CD14-positive monocyte (primary cell): ENCODE results near the gene NUFIP2. TPM values are rescaled to one million over a fixed set of nuclear protein-coding genes. Genes with fewer than 3 reads are reported as not detected.

Source experiments
- DNase-seq, 3 donors: peaks; one replicate each; pipeline ENCODE4 v3.0.0-alpha.2; 2011 to 2022
- H2AFZ ChIP-seq: 2 replicates; pipeline ENCODE4 v1.6.0; 2012; ENCODE audit warnings: mild to moderate bottlenecking, low read depth, low read length, inconsistent platforms; ENCODE audit not compliant: insufficient read depth, poor library complexity, severe bottlenecking
- H3K27ac ChIP-seq, 2 donors: 1 replicate in 1 of 2; 2 replicates in 1 of 2; pipeline ENCODE4 v1.5.1; 2012 to 2013; ENCODE audit warnings: low read length in 2 of 2, control low read depth in 1 of 2, inconsistent platforms in 1 of 2, low read depth in 1 of 2, mild to moderate bottlenecking in 1 of 2
- H3K27me3 ChIP-seq, 2 donors: one replicate each; pipeline versions ENCODE4 v1.6.0 to v1.6.1; 2011 to 2013; ENCODE audit warnings: low read length in 2 of 2; ENCODE audit not compliant: control insufficient read depth in 2 of 2, insufficient read depth in 2 of 2
- H3K36me3 ChIP-seq, 2 donors: replicated peaks in 1 of 2; 1 replicate in 1 of 2; 2 replicates in 1 of 2; pipeline versions ENCODE4 v1.5.1 to v1.6.1; 2012 to 2013; ENCODE audit warnings: low read length in 2 of 2, control low read depth in 1 of 2, inconsistent platforms in 1 of 2, mild to moderate bottlenecking in 1 of 2; ENCODE audit not compliant: insufficient read depth in 2 of 2, control insufficient read depth in 1 of 2
- H3K4me1 ChIP-seq, 2 donors: 1 replicate in 1 of 2; 2 replicates in 1 of 2; pipeline versions ENCODE4 v1.5.1 to v1.6.1; 2012 to 2013; ENCODE audit warnings: low read length in 2 of 2, control low read depth in 1 of 2, inconsistent platforms in 1 of 2, mild to moderate bottlenecking in 1 of 2, moderate library complexity in 1 of 2; ENCODE audit not compliant: insufficient read depth in 2 of 2, control insufficient read depth in 1 of 2
- H3K4me2 ChIP-seq: replicated peaks from 2 replicates; pipeline ENCODE3; 2012; ENCODE audit warnings: low read length, moderate library complexity, mild to moderate bottlenecking; ENCODE audit not compliant: poor library complexity, severe bottlenecking; ENCODE audit errors: extremely low read depth
- H3K4me3 ChIP-seq, 3 experiments: fragments of 200-600 bp in 1 of 3; sonication (generic) in 1 of 3; replicated peaks in 1 of 3; 1 replicate in 2 of 3; 2 replicates in 1 of 3; pipeline ENCODE4 v1.5.1; 2011 to 2013; ENCODE audit warnings: low read length in 3 of 3, mild to moderate bottlenecking in 3 of 3, control low read depth in 2 of 3, low read depth in 2 of 3, inconsistent platforms in 1 of 3, moderate library complexity in 1 of 3
- H3K79me2 ChIP-seq: 2 replicates; pipeline ENCODE4 v1.6.0; 2012; ENCODE audit warnings: mild to moderate bottlenecking, control low read depth, inconsistent platforms, low read length, moderate library complexity; ENCODE audit not compliant: insufficient read depth
- H3K9ac ChIP-seq: 2 replicates; pipeline ENCODE4 v1.6.0; 2017; ENCODE audit warnings: low read length, mild to moderate bottlenecking; ENCODE audit not compliant: insufficient read depth, poor library complexity, severe bottlenecking
- H3K9me3 ChIP-seq, 2 donors: replicated peaks in 1 of 2; 1 replicate in 1 of 2; 2 replicates in 1 of 2; pipeline versions ENCODE4 v1.5.1 to v1.6.1; 2012 to 2013; ENCODE audit warnings: low read length in 2 of 2, control low read depth in 1 of 2; ENCODE audit not compliant: control insufficient read depth in 1 of 2, insufficient read depth in 1 of 2
- H4K20me1 ChIP-seq: 2 replicates; pipeline ENCODE4 v1.6.0; 2012; ENCODE audit warnings: mild to moderate bottlenecking, low read length, control low read depth, moderate library complexity; ENCODE audit not compliant: insufficient read depth
- H3K27ac Mint-ChIP-seq, 7 donors: one replicate each; pipeline ENCODE4 v1.8.0; 2020; ENCODE audit warnings: mild to moderate bottlenecking in 7 of 7, mixed read lengths in 7 of 7, moderate library complexity in 6 of 7, inconsistent platforms in 2 of 7
- H3K27me3 Mint-ChIP-seq, 3 donors: one replicate each; pipeline ENCODE4 v1.8.0; 2021 to 2022; ENCODE audit warnings: low read depth in 3 of 3, mild to moderate bottlenecking in 3 of 3, mixed read lengths in 3 of 3, moderate library complexity in 3 of 3, inconsistent platforms in 1 of 3
- H3K36me3 Mint-ChIP-seq, 2 donors: one replicate each; pipeline ENCODE4 v1.8.0; 2020; ENCODE audit warnings: mixed read lengths in 2 of 2, inconsistent platforms in 1 of 2, mild to moderate bottlenecking in 1 of 2
- H3K4me1 Mint-ChIP-seq: one replicate; pipeline ENCODE4 v1.8.0; 2020; ENCODE audit warnings: mild to moderate bottlenecking, mixed read lengths
- H3K4me3 Mint-ChIP-seq, 2 donors: one replicate each; pipeline ENCODE4 v1.8.0; 2020; ENCODE audit warnings: mild to moderate bottlenecking in 2 of 2, mixed read lengths in 2 of 2, moderate library complexity in 1 of 2
- H3K9me3 Mint-ChIP-seq, 7 donors: one replicate each; pipeline ENCODE4 v1.8.0; 2020 to 2022; ENCODE audit warnings: mixed read lengths in 7 of 7, mild to moderate bottlenecking in 6 of 7, moderate library complexity in 6 of 7, inconsistent platforms in 2 of 7
- WGBS: methylation state at CpG from one replicate; pipeline ENCODE4 v1.1.5; 2013; ENCODE audit warnings: missing lambda C conversion rate; ENCODE audit not compliant: insufficient coverage; 5-methylcytosine and 5-hydroxymethylcytosine counted together
- intact Hi-C, 2 donors: fragments of 100-400 bp; cut with micrococcal nuclease; formaldehyde crosslinking; loops; one replicate each; pipeline versions ENCODE4 v1.15.0 to v1.15.1; 2023
- polyA plus RNA-seq, 3 donors: library from polyadenylated mRNA; depleted of rRNA in 1 of 3; unstranded in 2 of 3; stranded (reverse) in 1 of 3; fragments of 300-500 nt in 2 of 3; fragments of >200 nt in 1 of 3; fragmentation: Illumina TruSeq in 2 of 3; gene quantifications; 1 replicate in 2 of 3; 2 replicates in 1 of 3; pipeline ENCODE4 v1.2.3, GENCODE V29; 2012 to 2021
- TF ChIP-seq, protein P1 (sequence below): fragments of 200-600 bp; IDR thresholded peaks from one replicate; pipeline ENCODE4 v1.8.0; 2022; ENCODE audit warnings: antibody characterized with exemption, mild to moderate bottlenecking

NUFIP2 gene
- polyA plus RNA-seq, 3 donors = 8.7 to 25.1 (median 13.7) TPM

- Mint-ChIP-seq H3K27me3 (peaks cover 0 to 1% (median 0%) of the 10 kb centered on the region in 3 donors), H3K36me3 (no peaks in the 10 kb centered on the region), H3K9me3 (peaks cover 0 to 2% (median 0%) of the 10 kb centered on the region in 7 donors), H3K4me1 (peaks cover 44% of the 10 kb centered on the region), H3K4me3 (no peak overlapping the region), H3K27ac (peak overlapping the region; percentile 79 to 92 (median 87))
- peak; percentile 34 to 77 (median 34) for DNase-seq
- 80% methylated on average over 3 of the region's 5 CpGs for WGBS
- no peak overlapping the region for H3K9ac ChIP-seq
- H3K4me3 ChIP-seq = no peak overlapping the region
- no peaks in the 10 kb centered on the region for H3K36me3 ChIP-seq
- H3K27me3 ChIP-seq = no peaks in the 10 kb centered on the region
- peaks cover 31 to 32% of the 10 kb centered on the region in 2 donors for H3K4me1 ChIP-seq
- H2AFZ ChIP-seq = peak overlapping the region; percentile 56
- intact Hi-C loops = no loop called here
- TF ChIP-seq, protein P1, sequence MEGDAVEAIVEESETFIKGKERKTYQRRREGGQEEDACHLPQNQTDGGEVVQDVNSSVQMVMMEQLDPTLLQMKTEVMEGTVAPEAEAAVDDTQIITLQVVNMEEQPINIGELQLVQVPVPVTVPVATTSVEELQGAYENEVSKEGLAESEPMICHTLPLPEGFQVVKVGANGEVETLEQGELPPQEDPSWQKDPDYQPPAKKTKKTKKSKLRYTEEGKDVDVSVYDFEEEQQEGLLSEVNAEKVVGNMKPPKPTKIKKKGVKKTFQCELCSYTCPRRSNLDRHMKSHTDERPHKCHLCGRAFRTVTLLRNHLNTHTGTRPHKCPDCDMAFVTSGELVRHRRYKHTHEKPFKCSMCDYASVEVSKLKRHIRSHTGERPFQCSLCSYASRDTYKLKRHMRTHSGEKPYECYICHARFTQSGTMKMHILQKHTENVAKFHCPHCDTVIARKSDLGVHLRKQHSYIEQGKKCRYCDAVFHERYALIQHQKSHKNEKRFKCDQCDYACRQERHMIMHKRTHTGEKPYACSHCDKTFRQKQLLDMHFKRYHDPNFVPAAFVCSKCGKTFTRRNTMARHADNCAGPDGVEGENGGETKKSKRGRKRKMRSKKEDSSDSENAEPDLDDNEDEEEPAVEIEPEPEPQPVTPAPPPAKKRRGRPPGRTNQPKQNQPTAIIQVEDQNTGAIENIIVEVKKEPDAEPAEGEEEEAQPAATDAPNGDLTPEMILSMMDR = no peak
- no peaks in the 10 kb centered on the region for H4K20me1 ChIP-seq
- H3K27ac ChIP-seq = peak overlapping the region; percentile 43 to 76
- no peaks in the 10 kb centered on the region for H3K79me2 ChIP-seq
- H3K9me3 ChIP-seq = no peaks in the 10 kb centered on the region
- H3K4me2 ChIP-seq = no peak overlapping the region
Observed at GRCh38 chr17:29212681-29213121, 81.2 kb downstream of the NUFIP2 start.

DNA sequence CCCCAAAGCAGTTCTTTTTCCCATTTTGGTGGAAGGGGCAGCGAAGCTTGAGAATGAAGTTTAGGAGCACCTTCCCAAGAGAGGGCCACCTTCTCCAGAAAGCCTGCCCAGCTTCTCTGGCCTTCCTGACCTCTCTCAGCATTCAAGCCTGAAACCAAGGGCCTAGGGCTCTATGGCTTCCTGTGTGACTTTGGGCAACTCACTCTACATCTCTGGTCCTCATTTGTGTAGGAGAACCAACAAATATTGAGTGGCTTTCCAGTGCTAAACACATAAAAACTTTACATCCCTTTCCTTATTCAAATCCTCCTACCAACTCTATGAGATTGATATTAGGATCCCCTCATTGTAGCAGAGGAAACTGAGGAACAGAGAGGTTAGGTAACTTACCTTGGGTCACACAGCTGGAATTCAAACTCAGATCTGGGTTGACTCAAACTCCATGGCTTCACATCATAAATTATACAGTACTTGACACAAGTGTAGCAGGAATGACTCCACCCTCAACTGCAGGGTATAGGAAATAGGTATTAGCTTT is 81.8 kb downstream of the NUFIP2 start:
- peaks cover 31 to 32% of the 10 kb centered on the region in 2 donors for H3K4me1 ChIP-seq
- no peak for DNase-seq
- no peaks in the 10 kb centered on the region for H3K27me3 Mint-ChIP-seq
- no peak overlapping the region for H3K9ac ChIP-seq
- H3K4me2 ChIP-seq = no peak overlapping the region
- no peaks in the 10 kb centered on the region for H3K27me3 ChIP-seq
- no peak overlapping the region for H3K4me3 ChIP-seq
- no peaks in the 10 kb centered on the region for H4K20me1 ChIP-seq
- no CpG with 5 or more reads among the region's 1 CpG for WGBS
- H3K79me2 ChIP-seq = no peaks in the 10 kb centered on the region
- intact Hi-C loops = no loop called here
- H3K36me3 Mint-ChIP-seq = no peaks in the 10 kb centered on the region
- TF ChIP-seq, protein P1 = no peak
- peaks cover 40% of the 10 kb centered on the region for H3K4me1 Mint-ChIP-seq
- H3K27ac Mint-ChIP-seq = peak overlapping the region in 5 of 7 donors; percentile 45 to 91 (median 79)
- H2AFZ ChIP-seq = no peak overlapping the region
- H3K36me3 ChIP-seq = no peaks in the 10 kb centered on the region
- peak overlapping the region in 1 of 2 donors; percentile 76 for H3K27ac ChIP-seq
- H3K4me3 Mint-ChIP-seq = no peak overlapping the region
- no peaks in the 10 kb centered on the region for H3K9me3 ChIP-seq
- peaks cover 0 to 2% (median 0%) of the 10 kb centered on the region in 7 donors for H3K9me3 Mint-ChIP-seq
